Panc1 (cell line): ENCODE data around the gene TMEM129. TPM values are rescaled to one million over a fixed set of nuclear protein-coding genes. Genes with fewer than 3 reads are reported as not detected.

Experiments
- ATAC-seq: fragments of 200-7000 bp; cut with Tn5 transposase; 2 replicates; pipeline ENCODE4 v1.9.1; 2020; ENCODE audit warnings: mild to moderate bottlenecking, moderate library complexity
- BruUV-seq: library from RNA; stranded (reverse); fragments of 400-500 nt; replicated peaks from 2 replicates; lab custom pipeline; 2021; lab: Mats Ljungman, UMichigan
- CTCF ChIA-PET: fragments of 300-600 bp; sonication (Branson Sonifier 250); formaldehyde crosslinking; loops from one replicate; lab custom pipeline; 2022; ENCODE audit warnings: antibody characterized with exemption; lab: Charles Lee
- POLR2A ChIA-PET: fragments of 300-600 bp; sonication (Branson Sonifier 250); formaldehyde crosslinking; loops from one replicate; lab custom pipeline; 2022; ENCODE audit warnings: antibody characterized with exemption; lab: Charles Lee
- DNase-seq: peaks from one replicate; pipeline ENCODE4 v3.0.0-alpha.2; 2010; ENCODE audit warnings: low read depth, low spot score
- H3K27ac ChIP-seq: 2 replicates; pipeline ENCODE4 v1.5.1; 2011; ENCODE audit warnings: mild to moderate bottlenecking, low read length, inconsistent platforms
- H3K27me3 ChIP-seq: fragments of 200-500 bp; sonication (Bioruptor generic); 2 replicates; pipeline ENCODE4 v1.6.0; 2014; ENCODE audit warnings: low read length, inconsistent platforms; ENCODE audit not compliant: control insufficient read depth, insufficient read depth
- H3K36me3 ChIP-seq: fragments of 200-500 bp; sonication (Bioruptor generic); 2 replicates; pipeline ENCODE4 v1.5.1; 2014; ENCODE audit warnings: inconsistent platforms, mild to moderate bottlenecking, low read length, moderate library complexity; ENCODE audit not compliant: control insufficient read depth, insufficient read depth
- H3K4me1 ChIP-seq: 2 replicates; pipeline ENCODE4 v1.5.1; 2011; ENCODE audit warnings: inconsistent platforms, mild to moderate bottlenecking, low read length, moderate library complexity; ENCODE audit not compliant: control insufficient read depth, insufficient read depth
- H3K4me3 ChIP-seq, 2 experiments: 2 replicates each; pipeline ENCODE4 v1.5.1; 2011 to 2012; ENCODE audit warnings: low read depth in 2 of 2, low read length in 2 of 2, mild to moderate bottlenecking in 2 of 2, inconsistent platforms in 1 of 2, moderate library complexity in 1 of 2
- H3K9me3 ChIP-seq: fragments of 200-500 bp; sonication (Bioruptor generic); 2 replicates; pipeline ENCODE4 v1.5.1; 2014; ENCODE audit warnings: low read depth, mild to moderate bottlenecking, inconsistent platforms, low read length, moderate library complexity; ENCODE audit not compliant: control insufficient read depth, insufficient read depth
- POLR2AphosphoS5 ChIP-seq: IDR thresholded peaks from 2 replicates; pipeline ENCODE4 v1.6.1; 2012; ENCODE audit warnings: mild to moderate bottlenecking, low read depth, low read length, moderate library complexity
- SIN3A ChIP-seq: IDR thresholded peaks from 2 replicates; pipeline ENCODE4 v1.6.1; 2012; ENCODE audit warnings: low read depth, mild to moderate bottlenecking, low read length, moderate library complexity, borderline replicate concordance; ENCODE audit not compliant: insufficient read depth
- TCF7L2 ChIP-seq: IDR thresholded peaks from 2 replicates; pipeline ENCODE4 v1.6.1; 2011; ENCODE audit warnings: mild to moderate bottlenecking, low read depth, low read length, inconsistent platforms
- in situ Hi-C: cut with HindIII; loops from 2 replicates; pipeline ENCODE4 v1.10.0; 2016; ENCODE audit warnings: low sequenced_read_pairs, low pct_unique_long_range_greater_than_20kb
- intact Hi-C: fragments of 100-400 bp; cut with micrococcal nuclease; formaldehyde crosslinking; loops from one replicate; pipeline ENCODE4 v1.10.0; 2022; ENCODE audit not compliant: unreplicated experiment
- total RNA-seq: library from RNA; stranded (reverse); gene quantifications from one replicate; pipeline ENCODE4 v1.2.1, GENCODE V29; 2021; ENCODE audit not compliant: unreplicated experiment
- TF ChIP-seq, protein P1 (sequence below): fragments of 450-650 bp; IDR thresholded peaks from 2 replicates; pipeline ENCODE4 v1.5.1; 2017; ENCODE audit warnings: mild to moderate bottlenecking
- TF ChIP-seq, protein P2 (sequence below), 2 experiments: IDR thresholded peaks; 2 replicates each; pipeline ENCODE4 v1.6.1; 2011 to 2012; ENCODE audit warnings: low read depth in 2 of 2, control low read depth in 1 of 2, low read length in 1 of 2, mild to moderate bottlenecking in 1 of 2, moderate library complexity in 1 of 2; ENCODE audit not compliant: insufficient read depth in 1 of 2

The TMEM129 gene
- total RNA-seq, 1 experiment from 2014 or later, result 32.6 TPM

DNA sequence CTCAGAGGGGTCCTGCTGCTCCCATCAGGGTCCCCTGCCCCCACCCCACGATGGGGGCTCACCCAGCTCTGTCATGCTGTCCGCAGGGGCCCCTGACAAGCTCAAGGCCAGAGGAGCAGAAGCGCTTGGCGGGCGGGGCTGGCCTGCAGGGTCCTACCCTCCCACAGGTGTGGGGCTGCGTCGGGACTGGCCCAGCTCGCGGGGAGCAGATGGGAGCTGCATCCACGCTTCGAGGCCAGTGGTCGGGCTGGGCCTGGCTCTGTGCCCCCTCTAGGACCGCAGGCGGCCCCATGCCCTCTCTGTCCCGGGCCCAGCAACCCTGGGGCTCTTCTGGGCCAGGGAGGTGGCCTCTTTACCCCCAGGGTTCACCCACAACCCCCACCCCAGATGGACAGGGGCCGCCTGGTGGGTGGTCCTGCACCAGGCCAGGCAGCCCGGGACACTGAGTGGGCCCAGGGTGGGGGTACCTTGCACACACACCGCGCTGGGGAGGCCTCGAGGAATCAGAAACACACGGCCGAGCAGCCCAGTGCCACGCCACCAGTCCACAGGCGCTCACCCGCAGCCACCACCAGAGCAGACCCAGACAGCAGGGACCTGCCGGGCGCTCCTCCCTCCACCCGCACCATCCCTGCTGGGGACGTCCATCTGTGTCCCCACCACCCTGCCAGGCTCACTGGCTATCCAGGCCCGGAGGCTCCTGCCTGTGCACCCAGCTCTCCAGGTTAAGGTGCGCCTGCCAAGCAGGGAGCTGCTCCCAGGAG is 30.2 kb upstream of the TMEM129 start:
- CTCF ChIA-PET, result interaction anchor here (0.8 to 1.4 kb wide), 2 partner anchors 17 to 59 kb away, joined by 3 to 4 read pairs; no protein-coding TSS in a partner anchor
- intact Hi-C loops, result no loop called here
- in situ Hi-C loops, result no loop called here

GRCh38 chr4:1750381-1751154 is 29.4 kb upstream of the TMEM129 start:
- in situ Hi-C loops (no loop called here), intact Hi-C loops (no loop called here)
- Histone ChIP-seq H3K27ac (no peak overlapping the region), H3K4me1 (peaks cover 3% of the 10 kb centered on the region; the same call in 1 of the 2 replicates), H3K36me3 (no peaks in the 10 kb centered on the region), H3K27me3 (no peaks in the 10 kb centered on the region), H3K9me3 (no peaks in the 10 kb centered on the region), H3K4me3 (no peak overlapping the region)
- TF ChIP-seq, protein P1, sequence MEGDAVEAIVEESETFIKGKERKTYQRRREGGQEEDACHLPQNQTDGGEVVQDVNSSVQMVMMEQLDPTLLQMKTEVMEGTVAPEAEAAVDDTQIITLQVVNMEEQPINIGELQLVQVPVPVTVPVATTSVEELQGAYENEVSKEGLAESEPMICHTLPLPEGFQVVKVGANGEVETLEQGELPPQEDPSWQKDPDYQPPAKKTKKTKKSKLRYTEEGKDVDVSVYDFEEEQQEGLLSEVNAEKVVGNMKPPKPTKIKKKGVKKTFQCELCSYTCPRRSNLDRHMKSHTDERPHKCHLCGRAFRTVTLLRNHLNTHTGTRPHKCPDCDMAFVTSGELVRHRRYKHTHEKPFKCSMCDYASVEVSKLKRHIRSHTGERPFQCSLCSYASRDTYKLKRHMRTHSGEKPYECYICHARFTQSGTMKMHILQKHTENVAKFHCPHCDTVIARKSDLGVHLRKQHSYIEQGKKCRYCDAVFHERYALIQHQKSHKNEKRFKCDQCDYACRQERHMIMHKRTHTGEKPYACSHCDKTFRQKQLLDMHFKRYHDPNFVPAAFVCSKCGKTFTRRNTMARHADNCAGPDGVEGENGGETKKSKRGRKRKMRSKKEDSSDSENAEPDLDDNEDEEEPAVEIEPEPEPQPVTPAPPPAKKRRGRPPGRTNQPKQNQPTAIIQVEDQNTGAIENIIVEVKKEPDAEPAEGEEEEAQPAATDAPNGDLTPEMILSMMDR, result no peak
- no peak for TF ChIP-seq POLR2AphosphoS5
- TF ChIP-seq, protein P2, sequence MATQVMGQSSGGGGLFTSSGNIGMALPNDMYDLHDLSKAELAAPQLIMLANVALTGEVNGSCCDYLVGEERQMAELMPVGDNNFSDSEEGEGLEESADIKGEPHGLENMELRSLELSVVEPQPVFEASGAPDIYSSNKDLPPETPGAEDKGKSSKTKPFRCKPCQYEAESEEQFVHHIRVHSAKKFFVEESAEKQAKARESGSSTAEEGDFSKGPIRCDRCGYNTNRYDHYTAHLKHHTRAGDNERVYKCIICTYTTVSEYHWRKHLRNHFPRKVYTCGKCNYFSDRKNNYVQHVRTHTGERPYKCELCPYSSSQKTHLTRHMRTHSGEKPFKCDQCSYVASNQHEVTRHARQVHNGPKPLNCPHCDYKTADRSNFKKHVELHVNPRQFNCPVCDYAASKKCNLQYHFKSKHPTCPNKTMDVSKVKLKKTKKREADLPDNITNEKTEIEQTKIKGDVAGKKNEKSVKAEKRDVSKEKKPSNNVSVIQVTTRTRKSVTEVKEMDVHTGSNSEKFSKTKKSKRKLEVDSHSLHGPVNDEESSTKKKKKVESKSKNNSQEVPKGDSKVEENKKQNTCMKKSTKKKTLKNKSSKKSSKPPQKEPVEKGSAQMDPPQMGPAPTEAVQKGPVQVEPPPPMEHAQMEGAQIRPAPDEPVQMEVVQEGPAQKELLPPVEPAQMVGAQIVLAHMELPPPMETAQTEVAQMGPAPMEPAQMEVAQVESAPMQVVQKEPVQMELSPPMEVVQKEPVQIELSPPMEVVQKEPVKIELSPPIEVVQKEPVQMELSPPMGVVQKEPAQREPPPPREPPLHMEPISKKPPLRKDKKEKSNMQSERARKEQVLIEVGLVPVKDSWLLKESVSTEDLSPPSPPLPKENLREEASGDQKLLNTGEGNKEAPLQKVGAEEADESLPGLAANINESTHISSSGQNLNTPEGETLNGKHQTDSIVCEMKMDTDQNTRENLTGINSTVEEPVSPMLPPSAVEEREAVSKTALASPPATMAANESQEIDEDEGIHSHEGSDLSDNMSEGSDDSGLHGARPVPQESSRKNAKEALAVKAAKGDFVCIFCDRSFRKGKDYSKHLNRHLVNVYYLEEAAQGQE (IDR thresholded peaks at IDR 0.05; ENCODE audit: insufficient read depth in 1 of 2, low read depth in 2 of 2, low read length in 1 of 2), result no peak
- no peak for TF ChIP-seq TCF7L2
- no peak for TF ChIP-seq SIN3A
- no TSS peak for BruUV-seq
- ChIA-PET CTCF (no interaction called here), POLR2A (no interaction called here)
- no peak for DNase-seq
- no peak for ATAC-seq

More for the DNA sequence above, 30.2 kb upstream of the TMEM129 start:
- POLR2A ChIA-PET, result no interaction called here
- TF ChIP-seq POLR2AphosphoS5 (no peak), TCF7L2 (no peak)
- BruUV-seq, result no TSS peak
- DNase-seq, result no peak
- H3K36me3 ChIP-seq, result no peaks in the 10 kb centered on the region
- peaks cover 3% of the 10 kb centered on the region; the same call in 1 of the 2 replicates for H3K4me1 ChIP-seq
- no peaks in the 10 kb centered on the region for H3K9me3 ChIP-seq
- H3K4me3 ChIP-seq, result no peak overlapping the region
- H3K27ac ChIP-seq, result no peak overlapping the region
- H3K27me3 ChIP-seq, result no peaks in the 10 kb centered on the region
- ATAC-seq, result no peak
